Body of pancreas (tissue), 4 donors: ENCODE measurements around the gene DMXL1. TPM values are rescaled to one million over a fixed set of nuclear protein-coding genes. Genes with fewer than 3 reads are reported as not detected.

Source experiments
- ATAC-seq: fragments of 150-250 bp; one replicate; pipeline ENCODE4 v1.9.1; 2016
- DNase-seq, 4 donors: peaks; one replicate each; pipeline ENCODE4 v3.0.0-alpha.2; 2019
- H3K27ac ChIP-seq, 4 donors: fragments of 200-600 bp; sonication (generic); 1 replicate in 3 of 4; 2 replicates in 1 of 4; pipeline versions ENCODE4 v1.5.1 to v1.6.1; 2016 to 2019; ENCODE audit warnings: mild to moderate bottlenecking in 1 of 4, mixed read lengths in 1 of 4, moderate library complexity in 1 of 4
- H3K27me3 ChIP-seq, 2 donors: fragments of 200-600 bp; sonication (generic); one replicate each; pipeline ENCODE4 v1.6.0; 2016; ENCODE audit warnings: mild to moderate bottlenecking in 1 of 2
- H3K36me3 ChIP-seq, 2 donors: fragments of 200-600 bp; sonication (generic); replicated peaks in 1 of 2; 2 replicates each; pipeline ENCODE4 v1.5.1; 2016; ENCODE audit warnings: low read depth in 2 of 2; ENCODE audit not compliant: insufficient read depth in 1 of 2
- H3K4me1 ChIP-seq: fragments of 200-600 bp; sonication (generic); one replicate; pipeline ENCODE4 v1.6.0; 2016
- H3K4me3 ChIP-seq, 2 donors: fragments of 200-600 bp; sonication (generic); 1 replicate in 1 of 2; 2 replicates in 1 of 2; pipeline ENCODE4 v1.5.1; 2016 to 2019
- H3K9me3 ChIP-seq, 3 donors: fragments of 200-600 bp; sonication (generic); 1 replicate in 2 of 3; 2 replicates in 1 of 3; pipeline ENCODE4 v1.5.1; 2016
- POLR2A ChIP-seq, 3 donors: fragments of 450-650 bp; IDR thresholded peaks; one replicate each; pipeline ENCODE4 v1.6.1; 2016; ENCODE audit warnings: antibody characterized with exemption in 3 of 3, mild to moderate bottlenecking in 2 of 3
- WGBS, 2 donors: methylation state at CpG; one replicate each; pipeline ENCODE4 v1.1.5; 2017; 5-methylcytosine and 5-hydroxymethylcytosine counted together
- intact Hi-C: fragments of 100-400 bp; cut with DNase I; formaldehyde crosslinking; loops from one replicate; pipeline ENCODE4 v1.15.1; 2023
- total RNA-seq, 2 donors: library from RNA; depleted of rRNA; stranded (reverse); fragments of >200 nt; gene quantifications; one replicate each; pipeline ENCODE4 v1.1.0, GENCODE V29; 2016
- TF ChIP-seq, protein P1 (sequence below), 7 experiments: fragments of 450-650 bp in 4 of 7; fragments of 200-600 bp in 3 of 7; sonication (generic) in 3 of 7; IDR thresholded peaks; one replicate each; pipeline ENCODE4 v1.5.1; 2016 to 2019; ENCODE audit warnings: antibody characterized with exemption in 7 of 7

The DMXL1 gene
- total RNA-seq, 2 donors from 2014 or later = 40.0 to 64.9 TPM

DNA sequence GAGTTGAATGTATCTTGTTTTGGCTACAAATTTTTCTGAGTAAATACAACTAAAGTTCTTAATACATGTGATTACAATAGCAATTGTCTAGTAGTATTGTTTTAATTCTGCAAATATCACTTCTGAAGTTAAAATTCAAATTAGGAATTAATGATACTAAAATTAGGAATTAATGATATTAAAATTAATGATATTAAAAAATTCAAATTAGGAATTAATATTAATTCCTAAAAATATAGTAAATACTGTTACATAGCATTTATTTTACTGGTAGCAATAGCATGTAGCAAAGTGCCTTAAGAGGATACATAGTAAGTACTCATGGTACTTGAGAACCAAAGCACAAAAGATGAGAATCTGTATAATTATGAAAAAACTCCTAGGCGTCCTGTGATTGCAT, 136.2 kb downstream of the DMXL1 start:
- intact Hi-C loops = no loop called here
- H3K4me1 ChIP-seq = no peaks in the 10 kb centered on the region
- DNase-seq (no peak), ATAC-seq (no peak)
- 86 to 93% methylated on average over 1 of the region's 1 CpG for WGBS, 2 donors
- H3K36me3 ChIP-seq = peaks cover 0 to 3% of the 10 kb centered on the region in 2 donors
- H3K4me3 ChIP-seq = no peak overlapping the region
- no peaks in the 10 kb centered on the region for H3K27me3 ChIP-seq
- no peaks in the 10 kb centered on the region for H3K9me3 ChIP-seq
- no peak overlapping the region for H3K27ac ChIP-seq
- TF ChIP-seq, protein P1, sequence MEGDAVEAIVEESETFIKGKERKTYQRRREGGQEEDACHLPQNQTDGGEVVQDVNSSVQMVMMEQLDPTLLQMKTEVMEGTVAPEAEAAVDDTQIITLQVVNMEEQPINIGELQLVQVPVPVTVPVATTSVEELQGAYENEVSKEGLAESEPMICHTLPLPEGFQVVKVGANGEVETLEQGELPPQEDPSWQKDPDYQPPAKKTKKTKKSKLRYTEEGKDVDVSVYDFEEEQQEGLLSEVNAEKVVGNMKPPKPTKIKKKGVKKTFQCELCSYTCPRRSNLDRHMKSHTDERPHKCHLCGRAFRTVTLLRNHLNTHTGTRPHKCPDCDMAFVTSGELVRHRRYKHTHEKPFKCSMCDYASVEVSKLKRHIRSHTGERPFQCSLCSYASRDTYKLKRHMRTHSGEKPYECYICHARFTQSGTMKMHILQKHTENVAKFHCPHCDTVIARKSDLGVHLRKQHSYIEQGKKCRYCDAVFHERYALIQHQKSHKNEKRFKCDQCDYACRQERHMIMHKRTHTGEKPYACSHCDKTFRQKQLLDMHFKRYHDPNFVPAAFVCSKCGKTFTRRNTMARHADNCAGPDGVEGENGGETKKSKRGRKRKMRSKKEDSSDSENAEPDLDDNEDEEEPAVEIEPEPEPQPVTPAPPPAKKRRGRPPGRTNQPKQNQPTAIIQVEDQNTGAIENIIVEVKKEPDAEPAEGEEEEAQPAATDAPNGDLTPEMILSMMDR (IDR thresholded peaks at IDR 0.05) = no peak
- TF ChIP-seq POLR2A (IDR thresholded peaks at IDR 0.05) = no peak

DNA sequence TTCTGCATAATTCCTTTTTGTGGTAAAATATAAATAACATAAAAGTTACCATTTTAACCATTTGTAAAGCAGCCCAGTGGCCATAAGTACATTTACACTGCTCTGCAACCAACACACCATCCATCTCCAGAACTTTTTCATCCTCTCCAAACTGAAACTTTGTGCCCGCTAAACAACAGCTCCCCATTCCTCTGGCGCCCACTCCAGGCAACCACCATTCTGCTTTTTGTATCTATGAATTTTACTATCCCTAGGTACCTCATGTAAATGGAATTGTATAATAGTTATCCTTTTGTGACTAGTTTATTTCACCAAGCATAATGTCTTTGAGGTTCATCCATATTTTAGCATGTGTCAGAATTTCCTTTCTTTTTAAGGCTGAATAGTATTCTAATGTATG, 141.1 kb downstream of the DMXL1 start:
- 97 to 98% methylated on average over 2 of the region's 2 CpGs for WGBS, 2 donors
- Histone ChIP-seq H3K27ac (no peak overlapping the region), H3K27me3 (no peaks in the 10 kb centered on the region), H3K36me3 (no peaks in the 10 kb centered on the region), H3K4me1 (no peaks in the 10 kb centered on the region), H3K9me3 (no peaks in the 10 kb centered on the region), H3K4me3 (no peak overlapping the region)
- ATAC-seq (no peak), DNase-seq (no peak)
- no peak for TF ChIP-seq POLR2A (IDR thresholded peaks at IDR 0.05)
- TF ChIP-seq, protein P1 (IDR thresholded peaks at IDR 0.05) = no peak
- intact Hi-C loops = no loop called here

DNA sequence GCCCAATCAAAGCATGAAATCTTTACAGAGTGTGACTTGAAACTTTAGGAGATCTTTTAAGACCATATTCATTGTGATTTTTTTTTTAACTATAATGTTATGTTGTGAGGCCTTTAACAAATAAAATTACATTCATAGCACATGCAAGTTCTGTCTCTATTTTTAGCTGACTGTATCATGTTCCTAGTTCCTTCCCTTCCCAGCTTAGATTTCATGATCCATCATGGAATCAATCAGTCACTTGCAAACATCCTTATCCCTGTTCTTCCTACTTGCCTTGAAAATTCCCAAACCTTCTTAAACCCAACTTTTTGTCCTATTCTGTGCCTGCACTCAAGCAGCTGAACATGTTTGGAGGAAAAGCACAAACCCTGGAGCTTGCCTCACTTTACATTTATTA, 141.8 kb downstream of the DMXL1 start:
- H3K36me3 ChIP-seq = no peaks in the 10 kb centered on the region
- ATAC-seq = no peak
- H3K4me1 ChIP-seq = no peaks in the 10 kb centered on the region
- no peak overlapping the region for H3K4me3 ChIP-seq
- no peak for DNase-seq
- H3K27me3 ChIP-seq = no peaks in the 10 kb centered on the region
- intact Hi-C loops = no loop called here
- no peaks in the 10 kb centered on the region for H3K9me3 ChIP-seq
- H3K27ac ChIP-seq = no peak overlapping the region
- no peak for TF ChIP-seq POLR2A (IDR thresholded peaks at IDR 0.05)
- TF ChIP-seq, protein P1 (IDR thresholded peaks at IDR 0.05) = no peak

DNA sequence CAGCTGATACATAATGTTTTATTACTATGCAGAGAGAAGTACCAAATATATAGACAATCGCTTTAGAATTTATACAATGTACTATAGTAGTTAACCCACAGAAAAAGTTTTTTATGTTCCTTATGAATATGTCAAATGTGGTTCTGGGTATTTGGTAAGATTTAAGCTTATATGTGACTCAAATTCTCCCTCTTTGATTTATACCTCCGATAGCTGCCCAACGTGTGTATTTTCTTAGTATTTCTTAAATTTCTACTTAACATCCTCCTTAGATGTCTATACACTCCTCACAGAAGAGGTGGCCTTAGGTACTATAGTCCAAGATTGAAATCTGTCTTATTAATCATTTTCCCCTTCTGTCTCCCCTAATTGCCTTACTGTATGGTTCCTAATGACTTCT, 146.3 kb downstream of the DMXL1 start:
- DNase-seq = no peak
- Histone ChIP-seq H3K36me3 (no peaks in the 10 kb centered on the region), H3K4me3 (no peak overlapping the region), H3K4me1 (no peaks in the 10 kb centered on the region), H3K27me3 (no peaks in the 10 kb centered on the region), H3K27ac (no peak overlapping the region), H3K9me3 (no peaks in the 10 kb centered on the region)
- WGBS, 2 donors = 92 to 96% methylated on average over 3 of the region's 3 CpGs
- intact Hi-C loops = no loop called here
- no peak for ATAC-seq
- no peak for TF ChIP-seq POLR2A (IDR thresholded peaks at IDR 0.05)
- TF ChIP-seq, protein P1 (IDR thresholded peaks at IDR 0.05) = no peak

DNA sequence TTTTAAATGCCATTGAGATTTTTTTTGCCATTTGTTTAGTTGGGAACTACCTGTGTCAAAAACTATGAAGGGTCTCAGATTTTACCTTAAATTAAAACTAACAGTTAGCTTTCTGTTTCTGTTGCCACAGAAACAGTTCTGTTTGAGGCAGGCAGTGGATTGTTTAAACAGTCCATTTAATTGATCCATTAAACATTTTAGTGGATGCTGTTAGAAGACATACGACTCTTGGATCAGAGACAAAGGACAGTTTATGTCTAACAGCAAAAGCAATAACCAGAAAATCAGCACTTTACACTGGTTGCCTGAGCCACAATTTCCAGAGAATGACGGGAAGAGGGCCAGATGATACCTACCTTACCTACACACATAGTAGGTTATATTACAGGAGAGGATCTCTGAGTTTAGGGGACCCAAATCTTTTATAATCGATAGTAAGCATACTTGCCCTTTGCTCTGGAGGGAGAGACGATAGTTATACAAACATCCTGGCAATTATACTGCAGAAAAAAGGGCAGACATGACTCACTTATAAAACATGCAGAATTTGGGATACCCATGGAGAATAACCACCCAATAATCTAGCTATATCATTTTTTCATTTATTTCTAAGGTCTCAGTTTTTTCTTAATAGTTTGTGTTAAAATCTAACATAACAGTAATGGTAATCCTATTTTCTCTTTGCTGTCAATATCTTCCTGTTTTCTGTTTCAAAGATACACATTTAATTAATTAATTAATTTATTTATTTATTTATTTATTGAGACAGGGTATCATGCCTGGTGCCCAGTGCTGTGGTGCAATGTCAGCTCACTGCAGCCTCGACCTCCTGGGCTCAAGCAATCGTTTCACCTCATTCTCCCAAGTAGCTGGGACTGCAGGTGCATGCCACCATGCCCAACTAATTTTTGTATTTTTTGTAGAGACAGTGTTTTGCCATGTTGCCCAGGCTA, 148.2 kb downstream of the DMXL1 start:
- Histone ChIP-seq H3K36me3 (no peaks in the 10 kb centered on the region), H3K27me3 (no peaks in the 10 kb centered on the region), H3K4me3 (no peak overlapping the region), H3K4me1 (no peaks in the 10 kb centered on the region), H3K9me3 (no peaks in the 10 kb centered on the region), H3K27ac (no peak overlapping the region)
- TF ChIP-seq POLR2A (IDR thresholded peaks at IDR 0.05) = no peak
- TF ChIP-seq, protein P1 (IDR thresholded peaks at IDR 0.05) = no peak
- intact Hi-C loops = no loop called here
- ATAC-seq (no peak), DNase-seq (no peak)
- 68 to 69% methylated on average over 6 of the region's 6 CpGs for WGBS, 2 donors
